AG09319 (cell line): ENCODE measurements around the gene KDM4C.

ENCODE experiments used
- DNase-seq: peaks from one replicate; pipeline ENCODE4 v3.0.0-alpha.2; 2010; ENCODE audit warnings: low read depth; ENCODE audit errors: extremely low read depth
- CTCF ChIP-seq: IDR thresholded peaks from 2 replicates; pipeline ENCODE4 v1.5.1; 2011; ENCODE audit warnings: low read depth, mild to moderate bottlenecking, inconsistent platforms, low read length, moderate library complexity

KDM4C gene

DNA sequence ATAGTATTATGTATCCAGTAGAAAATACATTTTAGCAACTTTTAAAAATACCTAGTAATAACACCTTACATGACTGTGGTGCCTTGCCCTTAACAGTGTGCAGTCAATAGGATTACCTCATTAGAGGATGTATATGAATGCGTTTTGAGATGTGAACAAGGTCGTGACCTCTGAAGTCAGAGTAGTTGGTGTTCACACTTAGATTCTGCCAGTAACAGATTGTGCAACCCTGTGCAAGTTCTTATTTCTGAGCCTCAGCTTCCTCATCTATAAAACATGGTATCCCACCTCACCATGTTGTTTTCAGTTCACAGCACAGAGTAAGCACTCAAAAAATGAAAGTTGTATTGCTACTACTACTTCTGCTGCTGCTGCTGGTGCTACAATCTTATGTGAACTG lies 347.3 kb downstream of the KDM4C start:
- no peak for TF ChIP-seq CTCF
- DNase-seq, result no peak

- no peak for DNase-seq
- TF ChIP-seq CTCF, result no peak
These were observed 351.2 kb downstream of the KDM4C start for GRCh38 chr9:7108936-7109335.

DNA sequence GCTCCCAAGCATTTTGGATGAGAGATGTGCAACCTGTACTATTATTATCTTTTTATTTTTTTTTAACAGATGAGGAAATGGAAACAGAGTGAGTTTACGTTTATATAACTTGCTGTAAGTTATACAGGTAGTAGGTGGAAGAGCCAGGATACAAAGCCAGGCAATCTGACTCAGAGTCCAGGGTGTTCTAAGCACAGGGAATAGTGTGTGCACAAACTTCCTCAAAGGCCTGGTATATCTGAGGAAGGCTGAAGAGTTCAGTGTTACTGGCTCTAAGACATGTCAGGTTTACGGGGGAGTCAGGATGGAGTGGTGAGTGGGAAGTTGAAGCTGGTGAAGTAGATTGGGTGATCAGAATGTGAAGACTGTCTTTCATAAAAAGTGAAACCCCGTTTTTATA lies 353.6 kb downstream of the KDM4C start:
- no peak for TF ChIP-seq CTCF
- DNase-seq, result no peak

DNA sequence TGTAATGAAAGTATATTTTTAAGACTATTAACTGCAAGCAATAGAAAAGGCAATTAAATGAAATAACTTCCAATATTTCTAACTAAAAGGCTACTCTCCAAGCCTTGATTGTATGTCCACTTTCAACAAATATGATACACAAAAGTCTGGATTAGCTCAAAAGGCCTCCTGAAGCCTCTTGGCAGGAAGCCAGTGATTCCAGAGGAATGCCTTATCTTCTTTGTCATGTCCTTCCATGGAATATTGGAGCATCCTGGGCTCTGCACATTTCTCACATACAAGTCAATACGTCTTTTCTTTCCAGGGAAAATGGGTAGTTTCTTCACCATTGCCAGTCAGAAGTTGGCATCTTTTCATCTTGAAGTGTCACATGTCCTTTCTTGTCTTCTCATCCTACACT lies 357.8 kb downstream of the KDM4C start:
- no peak for TF ChIP-seq CTCF
- no peak for DNase-seq

DNA sequence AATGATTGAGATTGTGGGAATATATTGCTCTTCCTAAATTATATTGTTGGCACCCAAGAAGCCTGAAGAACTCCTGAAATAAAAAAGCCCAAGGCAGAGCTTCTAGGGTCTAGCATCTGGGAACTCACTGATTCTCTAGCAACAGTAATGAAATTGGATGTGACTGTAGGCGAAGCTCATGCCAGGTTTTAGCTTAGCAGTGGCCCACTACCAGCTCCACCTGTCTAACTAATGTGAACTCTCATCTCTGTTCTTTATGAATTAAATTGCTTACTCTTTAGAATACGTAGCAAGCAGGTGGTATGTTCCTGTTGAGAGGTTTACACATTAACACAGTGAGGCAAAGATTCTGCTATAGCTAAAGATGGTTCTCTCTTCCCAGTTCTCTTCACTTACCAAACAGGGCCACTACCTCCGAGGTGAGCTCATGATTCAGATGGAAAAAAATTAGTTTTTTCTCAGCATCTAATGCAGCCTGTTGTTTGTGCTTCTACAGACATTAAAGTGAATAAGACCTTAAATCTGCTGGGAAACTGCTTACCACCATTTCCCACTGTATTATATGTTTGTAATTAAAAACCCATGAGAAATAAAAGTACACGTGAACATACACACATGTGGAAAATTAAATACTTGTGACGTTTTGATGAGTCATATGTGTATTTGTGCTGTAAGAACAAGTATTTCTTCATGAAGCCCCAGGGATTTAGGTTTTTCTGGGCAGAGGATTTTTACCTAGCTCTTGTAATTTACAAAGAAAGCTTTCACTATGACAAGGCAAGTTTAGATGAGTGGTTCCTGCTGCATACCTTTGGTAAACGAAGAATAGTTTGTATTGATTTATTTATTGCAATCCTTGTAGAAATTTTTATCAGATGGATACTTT lies 360.1 kb downstream of the KDM4C start:
- DNase-seq, result peak; percentile 54
- TF ChIP-seq CTCF, result no peak

DNA sequence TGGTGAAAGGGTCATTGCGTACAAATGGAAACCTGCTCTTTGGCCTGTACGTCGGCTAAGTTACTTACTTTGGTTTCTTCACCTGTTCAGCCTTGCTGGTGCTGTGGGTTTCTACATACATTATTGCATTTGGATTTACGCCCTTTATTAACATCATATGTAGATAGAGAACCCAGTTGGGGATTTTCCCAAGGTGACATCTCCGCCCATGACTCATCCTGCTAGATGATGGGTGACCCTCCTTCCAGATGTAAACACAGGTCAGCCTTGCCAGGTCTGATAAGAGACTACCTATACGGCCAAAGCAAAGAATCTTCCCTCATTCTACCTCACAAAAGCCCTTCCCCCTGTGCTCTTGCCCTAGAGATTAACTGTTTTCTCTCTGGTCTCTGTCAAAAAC lies 360.9 kb downstream of the KDM4C start:
- no peak for DNase-seq
- no peak for TF ChIP-seq CTCF

DNA sequence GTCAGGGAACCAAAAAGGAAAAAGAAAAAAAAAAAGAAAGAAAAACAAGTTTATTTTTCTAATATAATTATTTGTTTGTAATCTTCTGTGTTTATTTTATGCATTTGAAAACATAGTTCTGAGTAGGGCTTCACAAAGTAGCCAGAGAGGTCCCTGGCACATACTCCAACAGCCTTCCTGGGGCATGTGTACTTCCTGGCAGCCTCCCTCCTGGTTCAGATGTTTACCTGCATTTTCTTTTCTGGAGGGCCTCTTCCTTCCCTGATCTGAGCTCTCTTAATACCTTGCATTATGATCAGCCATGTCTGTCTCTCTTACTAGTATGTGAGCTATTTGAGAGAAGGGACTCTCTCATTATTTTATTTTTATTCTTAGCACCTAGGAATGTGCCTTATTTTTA lies 361.8 kb downstream of the KDM4C start:
- TF ChIP-seq CTCF, result no peak
- no peak for DNase-seq
